Mucosa of descending colon (tissue), 3 donors: Measurements from ENCODE around the gene TCEAL1. TPM values are rescaled to one million over a fixed set of nuclear protein-coding genes. Genes with fewer than 3 reads are reported as not detected.
"Not testable (repeated sequence)": the region's sequence is repeated elsewhere in the genome, so short reads cannot be mapped to it uniquely, and the experiment has no call there.

Source experiments
- ATAC-seq: fragments of 200-7000 bp; cut with Tn5 transposase; one replicate; pipeline ENCODE4 v1.9.1; 2020; ENCODE audit warnings: mild to moderate bottlenecking, moderate library complexity
- DNase-seq, 3 donors: peaks; one replicate each; pipeline ENCODE4 v3.0.0-alpha.2; 2020
- H3K36me3 ChIP-seq: fragments of 200-600 bp; one replicate; pipeline ENCODE4 v1.8.0; 2021; ENCODE audit warnings: low read depth, mild to moderate bottlenecking
- H3K4me1 ChIP-seq: fragments of 200-600 bp; one replicate; pipeline ENCODE4 v1.8.0; 2021; ENCODE audit warnings: low read depth, mild to moderate bottlenecking
- H3K4me3 ChIP-seq: fragments of 200-600 bp; one replicate; pipeline ENCODE4 v1.8.0; 2021; ENCODE audit warnings: mild to moderate bottlenecking
- H3K9me3 ChIP-seq: fragments of 200-600 bp; one replicate; pipeline ENCODE4 v1.8.0; 2021; ENCODE audit warnings: mild to moderate bottlenecking
- CTCF ChIP-seq: fragments of 200-600 bp; IDR thresholded peaks from one replicate; pipeline ENCODE4 v1.8.0; 2022; ENCODE audit warnings: antibody characterized with exemption, mild to moderate bottlenecking
- intact Hi-C, 2 donors: fragments of 100-400 bp; cut with DNase I in 1 of 2; cut with micrococcal nuclease in 1 of 2; formaldehyde crosslinking; loops; one replicate each; pipeline versions ENCODE4 v1.11.0 to v1.11.1; 2022; cut with DNase I, micrococcal nuclease
- total RNA-seq, 3 donors: library from RNA; stranded (reverse); fragmentation: NEBNext Ultra II Directional in 2 of 3; extraction: Animal tissue kit (Norgen Biotek cat#: 25700) in 2 of 3; gene quantifications; one replicate each; pipeline versions ENCODE4 v1.2.1 to v1.2.4, GENCODE V29; 2021 to 2023
- donor health status: DM: no; HTN: no; CAD: no; lungs with moderate emphysema.
- donor health status: DM: no; HTN: no; CAD: no.
- donor health status: DM: no; HTN: yes; CAD: no.

Gene TCEAL1
- total RNA-seq, 3 donors from 2014 or later = 7.2 to 44.0 (median 19.3) TPM

DNA sequence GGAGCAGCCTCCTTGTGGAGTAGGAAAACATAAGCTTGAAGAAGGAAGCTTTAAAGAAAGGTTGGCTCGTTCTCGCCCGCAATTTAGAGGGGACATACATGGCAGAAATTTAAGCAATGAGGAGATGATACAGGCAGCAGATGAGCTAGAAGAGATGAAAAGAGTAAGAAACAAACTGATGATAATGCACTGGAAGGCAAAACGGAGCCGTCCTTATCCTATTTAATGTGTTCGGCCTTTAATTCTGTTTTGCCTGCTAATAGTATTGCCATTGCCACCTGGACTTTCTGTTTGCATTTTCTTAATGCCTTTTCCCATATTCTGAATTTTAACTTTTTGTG is 1.4 kb downstream of the TCEAL1 start:
- ATAC-seq = no peak
- intact Hi-C loops = no loop called here
- TF ChIP-seq CTCF = no peak
- Histone ChIP-seq H3K4me1 (no peaks in the 10 kb centered on the region), H3K4me3 (no peak overlapping the region), H3K36me3 (no peaks in the 10 kb centered on the region), H3K9me3 (no peaks in the 10 kb centered on the region)
- no peak for DNase-seq

GRCh38 chrX:103631145-103631544 is 2.4 kb downstream of the TCEAL1 start:
- ATAC-seq (no peak), DNase-seq (no peak)
- Histone ChIP-seq H3K4me3 (no peak overlapping the region), H3K9me3 (no peaks in the 10 kb centered on the region), H3K36me3 (no peaks in the 10 kb centered on the region), H3K4me1 (no peaks in the 10 kb centered on the region)
- TF ChIP-seq CTCF = no peak
- intact Hi-C loops = no loop called here

DNA sequence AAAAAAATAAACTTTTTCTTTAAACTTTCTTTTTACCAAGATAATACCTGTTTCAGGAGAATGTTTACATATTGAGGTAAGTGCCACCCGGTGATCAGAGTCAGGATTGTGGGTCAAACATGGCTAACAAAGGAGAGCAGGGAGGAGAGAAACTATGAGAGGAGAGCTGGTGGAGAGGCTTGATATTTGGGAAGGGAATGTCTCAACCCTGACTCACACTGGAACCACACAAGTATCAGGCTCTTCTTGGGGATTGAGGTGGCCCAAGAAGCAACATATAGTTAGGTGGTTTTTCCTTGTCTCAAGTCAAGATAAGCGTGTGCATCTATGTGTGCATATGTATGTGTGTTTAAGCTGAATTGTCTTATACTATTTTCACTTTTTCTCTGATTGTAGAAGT is 6.7 kb downstream of the TCEAL1 start:
- no peak for ATAC-seq
- intact Hi-C loops = no loop called here
- H3K9me3 ChIP-seq = no peaks in the 10 kb centered on the region
- no peak overlapping the region for H3K4me3 ChIP-seq
- DNase-seq = no peak
- no peaks in the 10 kb centered on the region for H3K4me1 ChIP-seq
- TF ChIP-seq CTCF = no peak
- no peaks in the 10 kb centered on the region for H3K36me3 ChIP-seq

- intact Hi-C loops = no loop called here
- TF ChIP-seq CTCF = no peak
- ATAC-seq = no peak
- Histone ChIP-seq H3K36me3 (no peaks in the 10 kb centered on the region), H3K4me1 (no peaks in the 10 kb centered on the region), H3K9me3 (no peaks in the 10 kb centered on the region), H3K4me3 (no peak overlapping the region)
- no peak for DNase-seq
These were observed 9.0 kb downstream of the TCEAL1 start for GRCh38 chrX:103637604-103638338.

DNA sequence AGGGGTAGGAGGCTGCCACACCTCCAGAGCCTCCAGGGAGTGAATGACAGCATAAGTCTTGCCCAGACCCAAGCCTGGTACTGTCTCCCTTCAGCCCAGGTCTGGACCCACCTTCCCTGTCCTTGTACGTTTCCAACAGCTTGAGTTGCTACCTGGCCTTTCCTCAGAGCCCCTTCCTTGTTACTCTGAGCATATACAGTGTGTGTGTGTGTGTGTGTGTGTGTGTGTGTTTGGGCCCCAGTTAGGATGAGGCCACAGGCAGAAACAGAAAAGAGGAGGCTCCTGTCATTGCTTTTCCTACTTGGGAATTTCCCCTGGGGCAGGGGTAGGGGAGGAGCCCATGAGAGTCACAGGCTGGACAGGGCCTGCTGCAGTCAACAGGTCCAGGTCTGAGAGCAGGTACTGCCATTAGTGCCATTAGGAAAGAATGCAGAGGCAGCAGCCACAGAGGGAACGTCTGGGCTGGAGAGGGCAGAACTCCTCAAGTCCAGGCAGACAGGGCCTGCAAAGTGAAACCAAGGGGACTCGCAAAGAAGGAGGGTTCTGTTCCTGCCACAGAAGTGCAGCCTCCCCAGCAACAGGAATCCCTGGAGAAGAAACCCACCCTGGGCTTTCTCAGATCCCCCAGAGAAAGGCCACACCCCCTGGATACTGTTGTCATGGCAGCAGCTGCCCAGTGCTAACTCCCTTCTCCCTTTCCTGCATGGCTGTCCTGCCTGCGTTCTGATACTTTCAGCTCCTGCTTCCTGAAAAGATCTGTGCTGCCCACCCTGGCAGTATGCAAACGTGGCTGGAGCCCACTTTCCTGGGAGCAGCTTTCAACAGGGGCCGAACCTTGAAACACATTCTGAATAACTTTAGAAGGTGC is 9.9 kb downstream of the TCEAL1 start:
- DNase-seq, H3K4me3 ChIP-seq, H3K36me3 ChIP-seq, H3K4me1 ChIP-seq, intact Hi-C loops, ATAC-seq, H3K9me3 ChIP-seq: not testable (repeated sequence)

DNA sequence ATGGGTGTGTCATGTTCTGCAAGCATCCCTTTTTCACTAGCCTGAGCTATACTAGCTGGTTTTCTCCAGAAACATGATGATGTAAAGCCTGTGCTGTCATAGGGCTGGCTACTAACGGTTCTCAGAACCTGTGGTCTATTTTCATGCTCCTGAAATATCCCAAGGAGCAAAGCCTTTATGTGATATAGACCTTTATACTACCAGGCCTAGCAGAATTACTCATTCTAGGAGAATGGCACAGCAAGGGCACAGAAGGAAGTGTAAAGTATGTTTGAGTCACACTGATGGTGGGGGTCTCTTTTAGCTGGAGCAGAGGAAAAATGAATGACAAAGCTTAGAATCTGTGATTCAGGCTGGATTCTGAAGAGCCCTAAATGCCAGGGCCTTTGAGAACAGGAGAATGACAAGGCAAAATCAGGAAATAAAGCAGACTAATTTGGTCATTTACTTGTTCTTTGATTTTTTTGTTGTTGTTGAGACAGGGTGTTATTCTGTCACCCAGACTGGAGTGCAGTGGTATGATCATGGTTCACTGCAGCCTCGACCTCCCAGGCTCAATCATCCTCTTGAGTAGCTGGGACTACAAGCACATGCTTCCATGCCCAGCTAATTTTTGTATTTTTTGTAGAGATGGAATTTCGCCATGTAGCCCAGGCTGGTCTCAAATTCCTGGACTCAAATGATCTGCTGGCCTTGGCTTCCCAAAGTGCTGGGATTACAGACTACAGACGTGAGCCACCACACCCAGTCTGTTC is 11.8 kb downstream of the TCEAL1 start:
- no peak for ATAC-seq
- H3K4me3 ChIP-seq = no peak overlapping the region
- no peaks in the 10 kb centered on the region for H3K36me3 ChIP-seq
- DNase-seq = no peak
- no peak for TF ChIP-seq CTCF
- no peaks in the 10 kb centered on the region for H3K4me1 ChIP-seq
- no peaks in the 10 kb centered on the region for H3K9me3 ChIP-seq
- intact Hi-C loops = no loop called here
